HG03175 (cell line): Measurements from ENCODE around the gene CXCL13.
"Not testable (repeated sequence)": the region's sequence is repeated elsewhere in the genome, so short reads cannot be mapped to it uniquely, and the experiment has no call there.

Experiments used
- ATAC-seq: cut with Tn5 transposase; IDR thresholded peaks from one replicate; pipeline ENCODE4 v1.9.1; 2021; ENCODE audit warnings: mild to moderate bottlenecking, moderate library complexity; ENCODE audit not compliant: unreplicated experiment

Gene CXCL13, protein sequence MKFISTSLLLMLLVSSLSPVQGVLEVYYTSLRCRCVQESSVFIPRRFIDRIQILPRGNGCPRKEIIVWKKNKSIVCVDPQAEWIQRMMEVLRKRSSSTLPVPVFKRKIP

DNA sequence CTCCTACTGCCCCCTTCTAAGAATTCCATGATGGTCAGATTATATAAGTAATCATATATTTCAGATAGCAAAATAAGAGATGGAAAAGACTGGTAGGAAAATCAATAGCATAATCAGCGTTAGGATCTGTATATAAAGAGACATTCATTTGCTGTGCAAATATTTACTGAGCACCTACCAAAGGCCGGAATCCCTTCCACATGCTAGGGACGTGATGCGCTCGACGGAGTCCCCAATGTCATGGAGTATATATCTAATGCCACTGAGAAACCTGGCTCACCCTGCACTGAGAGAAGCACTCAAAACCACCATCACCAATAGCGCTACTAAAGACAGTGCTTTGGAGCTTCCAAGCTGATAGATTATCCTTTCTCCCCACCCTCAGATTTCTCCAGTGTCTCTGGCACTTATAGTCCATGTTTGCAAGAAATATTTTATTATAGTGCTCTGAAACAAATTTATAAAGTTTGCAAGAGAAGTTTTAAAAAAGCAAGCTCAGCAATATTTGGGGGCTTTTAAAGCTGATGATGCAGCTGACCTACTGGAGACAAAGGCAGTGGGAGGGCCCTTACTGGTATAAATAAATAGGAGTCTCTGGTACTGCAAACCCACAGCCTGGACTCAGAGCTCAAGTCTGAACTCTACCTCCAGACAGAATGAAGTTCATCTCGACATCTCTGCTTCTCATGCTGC lies at the start of gene CXCL13:
CXCL13 (plus strand) TSS at position 611 of the 693 bp plus-strand sequence; CDS start at position 657, 46 bp downstream.
- ATAC-seq = no peak

DNA sequence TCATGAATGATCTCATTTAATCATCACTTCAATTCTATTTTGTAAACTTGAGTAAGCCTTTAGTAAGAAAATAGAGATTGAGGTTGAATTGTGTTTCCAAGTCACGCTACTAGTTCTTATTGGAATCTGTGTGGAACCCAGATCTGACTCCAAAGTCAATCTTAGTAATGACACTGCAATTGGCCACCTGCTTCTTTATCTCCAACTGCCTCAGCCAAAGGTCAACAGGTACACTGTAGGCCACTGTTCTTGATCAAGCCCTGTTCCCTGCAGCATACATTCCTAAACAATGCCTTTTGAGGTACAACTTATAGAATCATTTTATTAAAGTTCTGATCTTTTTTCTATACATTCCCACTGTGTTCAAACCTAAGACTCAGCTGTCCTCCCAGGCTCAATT lies 45.5 kb upstream of the CXCL13 start:
- ATAC-seq = no peak

DNA sequence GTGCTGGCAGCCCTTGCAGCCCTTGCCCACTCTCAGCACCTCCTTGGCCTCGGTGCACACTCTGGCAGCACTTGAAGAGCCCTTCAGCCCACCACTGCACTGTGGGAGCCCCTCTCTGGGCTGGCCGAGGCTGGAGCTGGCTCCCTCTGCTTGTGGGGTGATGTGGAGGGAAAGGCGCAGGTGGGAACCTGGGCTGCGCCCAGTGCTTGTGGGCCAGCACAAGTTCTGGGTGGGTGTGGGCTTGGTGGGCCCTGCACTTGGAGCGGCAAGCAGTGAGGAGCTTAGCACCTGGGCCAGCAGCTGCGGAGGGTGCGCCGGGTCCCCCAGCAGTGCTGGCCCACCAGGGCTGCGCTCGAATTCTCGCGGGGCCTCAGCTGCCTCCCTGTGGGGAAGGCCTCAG lies 43.9 kb upstream of the CXCL13 start:
- not testable (repeated sequence) for ATAC-seq

DNA sequence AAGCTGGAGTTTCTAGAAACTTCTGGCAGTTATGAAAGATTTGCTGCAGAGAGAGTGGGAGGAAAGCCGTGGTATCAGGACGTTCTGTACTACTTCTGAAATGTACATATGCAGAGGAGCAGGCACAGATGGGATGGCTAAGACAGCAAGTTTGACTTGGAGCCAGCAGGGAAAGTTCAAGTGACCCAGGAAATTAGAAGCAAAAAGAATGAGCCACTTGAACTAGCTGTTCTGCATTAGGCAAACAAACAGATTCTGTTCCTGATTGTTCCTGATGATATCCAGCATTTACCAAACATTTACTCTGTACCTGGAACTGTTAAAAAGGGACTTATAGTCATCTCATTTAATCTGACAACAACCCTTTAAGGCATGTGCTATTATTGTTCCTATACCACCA lies 41.4 kb upstream of the CXCL13 start:
- no peak for ATAC-seq

DNA sequence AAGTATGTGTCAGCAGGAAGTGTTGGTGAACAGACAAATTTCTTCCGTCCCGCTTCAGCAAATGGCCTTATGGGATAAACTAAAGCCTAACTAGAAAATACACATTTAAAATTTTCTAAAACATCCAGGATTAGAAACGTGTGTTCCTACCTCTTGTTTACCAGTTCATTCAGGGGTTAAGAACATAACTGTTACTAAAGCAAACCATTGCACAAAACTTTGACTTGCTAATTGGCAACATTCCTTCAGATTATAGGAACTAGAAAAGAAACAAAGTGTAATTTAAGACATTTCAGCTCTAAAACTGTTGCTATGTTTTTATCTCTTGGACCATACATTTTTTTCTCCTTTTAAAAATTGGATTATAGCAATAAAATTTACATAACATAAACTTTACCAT lies 39.5 kb upstream of the CXCL13 start:
- ATAC-seq = no peak

DNA sequence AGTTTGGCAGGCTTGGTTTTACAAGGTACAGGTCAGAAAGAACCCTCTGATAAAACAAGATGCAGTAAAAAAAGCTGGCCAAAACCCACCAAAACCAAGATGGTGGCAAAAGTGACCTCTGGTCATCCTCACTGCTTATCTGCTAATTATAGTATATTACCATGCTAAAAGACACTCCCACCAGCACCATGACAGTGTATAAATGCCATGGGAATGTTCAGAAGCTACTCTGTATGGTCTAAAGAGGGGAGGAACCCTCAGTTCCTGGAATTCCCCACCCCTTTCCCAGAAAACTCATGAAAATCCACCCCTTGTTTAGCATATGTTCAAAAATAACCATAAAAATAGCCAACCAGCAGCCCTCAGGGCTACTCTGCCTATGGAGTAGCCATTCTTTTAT lies 38.1 kb upstream of the CXCL13 start:
- ATAC-seq = no peak

DNA sequence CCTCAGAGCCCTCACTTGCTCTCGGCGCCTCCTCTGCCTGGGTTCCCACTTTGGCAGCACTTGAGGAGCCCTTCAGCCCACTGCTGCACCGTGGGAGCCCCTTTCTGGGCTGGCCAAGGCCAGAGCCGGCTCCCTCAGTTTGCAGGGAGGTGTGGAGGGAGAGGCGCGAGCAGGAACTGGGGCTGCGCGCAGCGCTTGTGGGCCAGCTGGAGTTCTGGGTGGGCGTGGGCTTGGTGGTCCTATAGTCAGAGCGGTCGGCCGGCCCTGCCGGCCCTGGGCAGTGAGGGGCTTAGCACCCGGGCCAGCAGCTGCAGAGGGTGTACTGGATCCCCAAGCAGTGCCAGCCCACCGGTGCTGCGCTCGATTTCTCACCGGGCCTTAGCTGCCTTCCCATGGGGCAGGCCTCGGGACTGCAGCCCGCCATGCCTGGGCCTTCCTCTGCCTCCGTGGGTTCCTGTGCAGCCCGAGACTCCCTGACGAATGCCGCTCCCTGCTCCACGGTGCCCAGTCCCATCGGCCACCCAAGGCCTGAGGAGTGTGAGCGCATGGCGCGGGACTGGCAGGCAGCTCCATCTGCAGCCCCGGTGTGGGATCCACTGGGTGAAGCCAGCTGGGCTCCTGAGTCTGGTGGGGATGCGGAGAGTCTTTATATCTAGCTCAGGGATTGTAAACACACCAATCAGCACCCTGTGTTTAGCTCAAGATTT lies 35.0 kb upstream of the CXCL13 start:
- not testable (repeated sequence) for ATAC-seq

DNA sequence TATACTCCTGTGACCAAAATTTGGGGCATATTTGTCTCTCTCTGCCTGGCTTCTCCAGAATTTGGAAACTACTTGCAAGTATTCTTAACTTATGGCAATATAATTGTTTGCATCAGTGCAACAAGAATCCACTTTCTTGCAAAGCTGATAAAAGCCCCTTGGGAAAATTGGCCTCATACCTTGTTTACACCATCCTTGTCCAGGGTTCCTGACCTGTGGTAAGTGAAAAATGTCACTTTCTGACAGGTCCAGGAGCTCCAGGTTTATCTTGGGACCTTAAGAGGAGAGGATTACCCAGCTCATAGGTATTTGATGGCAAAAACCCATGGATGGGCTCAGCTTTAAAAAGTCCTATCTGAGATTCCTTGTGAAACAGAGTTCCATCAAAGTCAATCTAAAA lies 29.3 kb upstream of the CXCL13 start:
- no peak for ATAC-seq

DNA sequence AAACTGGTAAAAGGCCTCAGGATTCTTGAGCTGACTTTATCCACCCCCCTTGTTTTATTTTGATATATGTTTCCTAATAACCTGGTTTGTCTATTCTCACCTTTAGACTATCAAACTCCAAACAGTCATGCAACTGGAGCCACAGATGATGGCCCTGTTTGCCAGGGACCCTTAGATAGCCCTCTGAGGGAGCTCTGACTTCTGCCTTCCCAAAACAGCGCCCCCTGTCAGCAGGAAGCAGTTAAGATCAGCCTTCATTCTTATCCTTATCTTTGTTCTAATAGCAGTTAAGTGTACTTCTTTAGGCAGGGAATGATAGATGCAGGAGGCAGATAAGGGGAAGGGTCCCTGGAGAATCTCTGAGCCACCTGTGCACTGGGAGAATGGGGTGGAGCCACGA lies 27.5 kb upstream of the CXCL13 start:
- ATAC-seq = no peak

DNA sequence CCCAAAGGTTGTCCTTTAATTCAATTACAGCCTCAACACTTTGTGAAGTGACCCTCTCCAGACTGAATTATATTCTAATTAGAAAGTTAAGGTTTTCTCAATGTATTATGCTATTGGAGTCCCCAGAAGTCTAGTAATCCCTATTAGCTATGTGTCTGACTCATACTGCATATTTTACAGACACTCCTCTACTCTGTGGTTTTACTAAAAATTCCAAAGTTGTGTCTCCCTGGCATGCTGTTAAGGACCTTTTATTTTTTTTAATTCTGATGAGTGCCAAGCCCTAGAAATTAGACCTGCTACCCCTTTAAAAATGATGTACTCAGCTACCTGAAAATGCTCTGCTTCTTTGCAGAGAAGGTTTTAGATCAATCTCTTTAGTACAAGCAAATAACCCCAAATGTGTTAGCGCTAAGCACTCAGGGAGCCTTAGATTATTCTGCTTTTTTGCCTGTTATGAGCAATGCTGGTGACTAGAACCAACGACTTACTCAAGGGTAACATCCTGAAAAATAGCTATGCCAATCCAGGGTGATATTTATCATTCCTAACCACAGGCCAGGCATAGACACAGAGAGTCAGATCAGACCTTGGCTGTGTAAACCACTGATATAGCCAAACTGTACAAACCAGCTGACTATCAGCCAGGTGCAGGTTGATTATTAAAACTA lies 26.1 kb upstream of the CXCL13 start:
- ATAC-seq = no peak

DNA sequence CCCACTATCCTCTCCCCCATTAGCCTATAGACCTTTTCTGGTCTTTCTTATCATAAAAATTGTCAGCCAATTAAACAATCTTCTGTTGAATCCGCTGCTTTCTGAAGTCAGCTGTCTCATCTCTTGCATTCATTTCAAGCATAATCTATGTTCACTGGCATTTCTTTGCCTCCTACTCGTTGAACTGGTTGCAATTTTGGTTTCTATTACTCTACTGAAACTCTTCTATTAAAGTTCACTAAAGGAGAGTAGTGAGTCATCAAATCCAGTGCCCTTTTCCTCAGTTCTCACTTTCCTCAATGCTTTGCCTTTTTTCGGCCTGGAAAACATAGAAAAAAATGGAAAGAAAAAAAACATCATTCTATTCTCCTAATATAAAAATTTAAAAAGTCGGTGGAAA lies 23.9 kb upstream of the CXCL13 start:
- ATAC-seq = no peak

DNA sequence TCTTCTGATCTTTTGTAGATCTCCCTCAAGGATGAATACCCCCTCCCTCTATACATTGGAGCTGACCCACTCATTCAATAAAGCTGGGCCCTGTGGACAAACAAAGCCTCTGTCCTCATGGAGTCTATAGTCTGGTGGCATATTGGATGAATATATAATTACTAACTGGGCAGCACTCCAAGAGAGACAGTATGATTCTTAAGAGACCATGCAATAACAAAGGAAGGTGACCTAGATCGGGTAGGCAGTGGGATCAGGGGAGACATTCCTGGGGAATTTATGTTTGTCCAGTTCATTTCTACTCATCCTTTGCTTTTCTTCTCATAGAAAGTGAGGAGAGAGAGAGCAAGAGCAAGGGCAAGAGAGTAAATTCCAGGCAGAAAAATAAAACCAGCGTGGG lies 23.5 kb upstream of the CXCL13 start:
- no peak for ATAC-seq

DNA sequence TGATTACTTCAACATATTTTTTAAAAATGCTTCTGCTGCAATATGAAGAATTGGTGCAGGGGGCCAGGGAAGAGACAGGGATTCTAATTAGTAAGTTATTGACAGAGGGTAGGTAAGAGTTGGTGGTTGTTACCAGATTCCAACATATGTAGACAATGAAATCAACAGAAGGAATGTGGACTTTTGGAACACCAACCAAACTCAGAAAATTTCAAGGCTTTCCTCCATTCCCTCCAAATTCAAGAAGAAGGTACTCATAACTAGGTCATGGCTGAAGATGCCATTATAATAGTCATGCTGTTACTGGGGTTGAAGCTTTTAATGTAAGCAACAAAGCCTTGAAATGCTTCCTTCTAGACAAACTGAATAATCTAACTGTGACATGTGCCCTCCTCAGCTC lies 22.9 kb upstream of the CXCL13 start:
- no peak for ATAC-seq

DNA sequence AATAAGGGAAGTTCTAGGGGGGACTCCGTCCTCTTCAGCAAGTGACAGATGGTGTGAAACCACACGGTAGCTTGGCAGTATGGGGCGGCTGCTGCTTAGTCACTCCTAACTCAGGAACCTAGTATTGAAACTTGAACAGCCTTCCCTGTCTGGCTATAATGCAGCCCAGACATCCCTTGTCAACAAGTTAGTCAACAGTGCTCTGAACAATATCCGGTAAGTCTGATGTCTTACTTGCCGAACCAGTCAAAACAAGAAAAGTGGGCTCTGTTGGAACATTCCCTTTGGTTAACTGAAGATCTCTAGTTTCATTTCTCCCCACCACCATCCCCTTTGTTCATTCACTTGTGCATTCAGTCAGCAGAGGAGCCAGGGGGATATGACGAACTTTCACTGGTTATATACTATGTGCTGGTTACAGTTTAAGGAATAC lies 18.7 kb upstream of the CXCL13 start:
- ATAC-seq = peak; percentile 98

DNA sequence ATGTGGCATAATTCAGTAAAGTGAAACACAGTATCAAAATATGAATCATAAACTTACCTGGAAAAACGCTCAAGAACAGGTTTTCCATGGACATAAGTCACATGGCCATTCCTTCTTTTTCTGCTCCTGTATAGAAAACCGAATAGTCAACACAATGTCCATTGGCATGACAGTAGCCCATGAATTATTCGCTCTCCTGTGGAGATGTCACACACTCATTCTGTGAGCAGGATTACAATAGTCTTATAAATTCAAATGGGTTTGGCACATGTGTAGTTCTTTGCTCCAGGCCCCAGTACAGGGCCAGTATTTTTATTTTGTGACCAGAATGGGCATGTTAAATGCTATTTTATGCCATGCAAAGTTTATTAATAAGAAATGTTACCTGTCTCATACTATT lies 15.1 kb upstream of the CXCL13 start:
- no peak for ATAC-seq

DNA sequence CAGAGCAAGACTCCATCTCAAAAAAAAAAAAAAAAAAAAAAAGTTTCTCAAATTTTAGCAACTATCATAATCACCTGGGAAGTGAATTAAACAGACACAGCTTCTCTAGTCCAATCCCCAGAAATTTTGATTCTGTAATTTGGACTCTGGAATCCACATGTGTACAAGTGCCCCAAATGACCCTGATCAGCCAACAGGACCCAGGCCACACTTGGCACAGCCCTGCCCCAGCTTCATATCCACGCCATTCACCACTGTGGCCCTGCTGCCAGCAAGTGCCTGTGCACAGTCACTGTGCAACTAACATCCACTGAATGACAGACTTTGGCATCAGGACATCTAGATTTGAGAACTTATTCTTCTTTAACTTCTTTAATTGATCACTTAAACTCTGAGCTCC lies 14.1 kb upstream of the CXCL13 start:
- ATAC-seq = no peak

DNA sequence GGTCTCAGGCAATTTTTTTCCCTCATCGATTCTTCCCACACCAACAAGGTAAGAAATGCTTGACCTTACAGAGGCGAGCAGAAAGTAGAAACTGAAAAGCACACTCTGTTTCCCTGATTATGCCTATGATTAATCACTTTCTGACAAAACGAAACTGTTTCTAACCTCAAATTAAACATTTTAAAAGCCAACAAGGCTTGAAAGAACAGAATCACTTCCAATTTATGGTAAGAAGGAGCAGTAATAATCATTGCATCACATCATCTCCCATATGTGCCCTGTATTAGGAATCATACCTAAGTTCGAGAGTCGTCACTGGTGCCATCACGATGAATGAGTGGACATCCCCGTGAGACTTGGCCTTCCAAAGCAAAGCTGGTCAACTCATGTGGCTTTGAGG lies 12.5 kb upstream of the CXCL13 start:
- no peak for ATAC-seq

DNA sequence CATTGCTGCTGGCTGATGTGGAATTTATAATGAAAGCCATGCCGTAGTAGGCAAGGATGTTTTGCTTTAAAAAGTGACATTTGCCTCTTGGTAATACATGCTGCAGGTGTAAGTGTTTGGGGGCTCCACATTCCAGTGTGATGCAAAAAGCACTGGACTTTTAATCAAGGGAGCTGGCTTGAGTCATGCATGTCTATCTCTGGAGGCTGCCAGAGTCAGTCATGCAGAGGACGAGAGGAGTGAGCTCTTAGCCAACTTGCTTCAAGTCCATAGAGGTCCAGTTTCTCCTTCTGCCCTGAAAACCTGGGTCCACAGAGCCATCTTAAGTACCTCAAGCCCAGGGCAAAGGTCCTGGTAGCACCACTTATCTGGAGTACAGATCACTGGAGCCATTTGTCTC lies 11.6 kb upstream of the CXCL13 start:
- ATAC-seq = no peak

DNA sequence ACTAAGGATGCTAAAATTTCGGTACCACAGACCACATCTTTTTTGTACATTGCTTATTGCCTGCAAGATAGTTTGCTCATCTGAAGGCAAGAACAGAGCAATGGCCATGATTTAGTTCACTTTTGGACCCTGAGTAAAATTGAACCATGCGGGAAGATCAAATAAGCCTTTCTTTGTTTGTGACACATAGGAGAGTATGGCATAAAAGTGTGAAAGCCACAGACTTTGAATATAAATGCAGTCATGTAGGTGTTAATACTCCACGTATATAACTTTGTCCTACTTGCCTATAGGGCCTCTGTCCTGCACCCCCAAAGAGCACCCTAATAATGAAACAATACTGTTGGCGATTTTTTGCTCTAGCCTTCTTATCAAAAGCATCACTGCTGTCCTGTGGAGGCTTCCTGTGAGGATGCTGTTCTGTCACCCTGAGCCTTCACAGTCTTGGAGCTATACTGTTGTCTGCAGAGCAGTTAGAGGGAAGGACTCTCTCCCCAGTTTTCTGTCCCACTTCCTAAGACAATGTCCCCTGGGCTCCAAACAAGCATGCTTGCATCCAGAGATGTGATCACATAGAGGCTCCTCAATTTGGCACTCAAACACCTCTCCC lies 10.2 kb upstream of the CXCL13 start:
- ATAC-seq = peak; percentile 52

DNA sequence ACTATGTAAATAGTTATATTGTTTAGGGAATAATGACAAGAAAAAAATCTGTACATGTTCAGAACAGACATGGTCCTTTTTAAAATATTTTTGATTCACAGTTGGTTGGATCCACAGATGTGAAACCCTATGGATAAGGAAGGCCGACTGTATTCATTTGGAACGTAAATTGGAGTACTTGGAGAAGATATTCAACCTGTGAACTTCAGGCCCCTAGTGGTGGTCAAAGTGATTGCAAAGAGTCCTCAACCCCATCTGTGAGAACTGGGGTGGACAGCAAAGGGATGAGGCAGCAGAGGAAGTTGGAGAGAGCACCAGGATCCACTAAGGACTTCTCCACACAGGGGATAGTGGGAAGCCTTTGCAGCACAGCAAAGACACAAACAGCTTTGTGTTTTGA lies 6.2 kb upstream of the CXCL13 start:
- no peak for ATAC-seq
